GM23338 (cell line): Measurements from ENCODE around the gene BRSK2.

Experiments
- CREB1 ChIP-seq: fragments of 250-450 bp; sonication (Bioruptor Pico); IDR thresholded peaks from 2 replicates; pipeline ENCODE4 v1.5.0; 2020; ENCODE audit warnings: low read depth, mild to moderate bottlenecking, moderate library complexity
- CTCF ChIP-seq, 2 experiments: fragments of 200-600 bp in 1 of 2; sonication (generic) in 1 of 2; conservative IDR thresholded peaks; 2 replicates each; pipeline versions ENCODE4 v1.5.1 to v1.6.1; 2016 to 2017; ENCODE audit warnings: antibody characterized with exemption in 2 of 2, low read depth in 2 of 2, mild to moderate bottlenecking in 2 of 2, moderate library complexity in 1 of 2
- ETS1 ChIP-seq: IDR thresholded peaks from 2 replicates; pipeline ENCODE4 v1.6.1; 2016; ENCODE audit warnings: antibody characterized with exemption
- EZH2 ChIP-seq: fragments of 200-600 bp; sonication (generic); IDR thresholded peaks from one replicate; pipeline ENCODE4 v1.8.0; 2017; ENCODE audit warnings: antibody characterized with exemption, mild to moderate bottlenecking, low read depth; ENCODE audit not compliant: unreplicated experiment
- EZH2phosphoT487 ChIP-seq: fragments of 200-600 bp; sonication (generic); IDR thresholded peaks from one replicate; pipeline ENCODE4 v1.8.1; 2018; ENCODE audit warnings: antibody characterized with exemption; ENCODE audit not compliant: unreplicated experiment
- JUNB ChIP-seq: IDR thresholded peaks from one replicate; pipeline ENCODE4 v1.6.1; 2016; ENCODE audit warnings: antibody characterized with exemption; ENCODE audit not compliant: unreplicated experiment
- NANOG ChIP-seq: IDR thresholded peaks from 2 replicates; pipeline ENCODE4 v1.6.1; 2016; ENCODE audit warnings: antibody characterized with exemption, borderline replicate concordance
- POLR2AphosphoS5 ChIP-seq: IDR thresholded peaks from 2 replicates; pipeline ENCODE4 v1.6.1; 2016; ENCODE audit warnings: antibody characterized with exemption, low read depth
- REST ChIP-seq: IDR thresholded peaks from one replicate; pipeline ENCODE4 v1.6.1; 2018; ENCODE audit warnings: antibody characterized with exemption; ENCODE audit not compliant: unreplicated experiment
- ZNF331 ChIP-seq: fragments of 250-450 bp; sonication (Bioruptor Pico); IDR thresholded peaks from 2 replicates; pipeline ENCODE4 v1.5.0; 2020; ENCODE audit warnings: low read depth, mild to moderate bottlenecking, moderate library complexity

- no peak for TF ChIP-seq CTCF (conservative IDR thresholded peaks at IDR 0.05; ENCODE audit: low read depth in 2 of 2)
- TF ChIP-seq EZH2: no peak
- no peak for TF ChIP-seq POLR2AphosphoS5
- no peak for TF ChIP-seq CREB1 (CRISPR knock-in tag)
- no peak for TF ChIP-seq EZH2phosphoT487
- no peak for TF ChIP-seq REST
- TF ChIP-seq NANOG: no peak
- no peak for TF ChIP-seq ZNF331 (CRISPR knock-in tag)
- TF ChIP-seq ETS1: no peak
- no peak for TF ChIP-seq JUNB
Measured at GRCh38 chr11:1412377-1413095, 22.8 kb downstream of the BRSK2 start.
